GM15510 (cell line): ENCODE measurements around the gene KLHL8.

ENCODE experiments used
- POLR2A ChIP-seq: IDR thresholded peaks from 3 replicates; pipeline ENCODE4 v1.6.1; 2011; ENCODE audit warnings: borderline replicate concordance; ENCODE audit not compliant: insufficient read length; ENCODE audit errors: extremely low read depth

The KLHL8 gene

GRCh38 chr4:87220094-87220822 lies at the start of gene KLHL8:
Gene KLHL8 (minus strand): TSS chr4:87220618. CDS start chr4:87195539, 25,079 bp downstream.
- TF ChIP-seq POLR2A, result peak; percentile 97

DNA sequence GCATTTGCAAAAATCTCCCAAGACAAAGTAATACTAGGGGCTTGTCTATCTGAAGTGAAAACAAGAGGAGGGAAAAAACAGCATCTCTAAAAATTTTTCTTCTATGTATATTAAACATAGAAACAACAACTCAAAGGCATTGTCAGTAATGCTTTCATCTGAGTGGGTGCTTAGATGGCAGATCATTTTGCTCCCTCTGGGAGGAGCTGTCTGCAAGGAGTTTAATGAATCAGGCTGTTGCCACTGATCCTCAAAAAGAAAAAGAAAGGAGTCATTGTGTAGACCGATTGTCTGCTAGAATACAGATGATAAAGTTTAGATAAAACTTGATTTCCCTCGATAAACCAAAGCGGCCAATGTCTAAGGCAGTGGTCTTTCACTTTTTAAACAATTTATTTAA lies 49.7 kb upstream of the KLHL8 start:
- TF ChIP-seq POLR2A, result no peak

DNA sequence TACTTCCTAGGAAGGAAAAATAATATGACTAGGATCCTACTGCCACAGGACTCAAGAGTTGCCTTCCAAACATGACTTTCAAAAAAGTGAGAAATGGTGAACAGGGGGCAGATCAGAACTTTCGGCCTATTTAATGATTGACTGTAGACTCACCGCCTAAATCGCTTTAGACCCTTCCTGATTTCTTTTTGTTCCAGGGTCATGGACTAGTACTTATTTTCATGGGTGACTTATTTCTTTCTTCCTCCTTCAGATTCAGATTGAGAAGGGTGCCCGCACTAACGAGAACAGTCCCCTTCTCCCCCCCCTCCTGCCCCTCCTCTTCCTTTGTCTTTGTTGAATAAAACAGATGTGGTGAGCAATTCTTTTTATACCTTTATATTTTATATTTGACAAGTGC lies 48.0 kb upstream of the KLHL8 start:
- no peak for TF ChIP-seq POLR2A

- TF ChIP-seq POLR2A, result no peak
Observed at GRCh38 chr4:87266986-87267385, 46.6 kb upstream of the KLHL8 start.

- no peak for TF ChIP-seq POLR2A
Observed at GRCh38 chr4:87262886-87263285, 42.5 kb upstream of the KLHL8 start.

- no peak for TF ChIP-seq POLR2A
Observed at GRCh38 chr4:87260477-87260876, 40.1 kb upstream of the KLHL8 start.

DNA sequence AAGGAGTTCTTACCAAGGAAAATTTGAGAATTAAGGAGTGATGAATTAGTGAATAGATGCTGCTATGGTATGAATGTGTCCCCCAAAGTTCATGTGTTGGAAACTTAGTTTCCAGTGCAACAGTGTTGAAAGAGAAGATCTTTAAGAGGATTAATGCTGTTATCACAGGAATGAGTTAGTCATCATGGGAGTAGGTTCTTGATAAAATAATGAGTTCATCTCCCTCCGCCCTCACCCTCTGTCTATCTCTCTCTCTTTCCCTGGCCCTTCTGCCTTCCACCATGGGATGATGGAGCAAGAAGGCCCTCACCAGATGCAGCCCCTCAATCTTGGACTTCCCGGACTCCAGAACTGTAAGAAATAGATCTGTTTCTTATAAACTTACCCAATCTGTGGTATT lies 38.3 kb upstream of the KLHL8 start:
- no peak for TF ChIP-seq POLR2A

GRCh38 chr4:87257523-87257922 lies 37.1 kb upstream of the KLHL8 start:
- no peak for TF ChIP-seq POLR2A

- TF ChIP-seq POLR2A, result no peak
Observed at GRCh38 chr4:87255755-87256154, 35.3 kb upstream of the KLHL8 start.

DNA sequence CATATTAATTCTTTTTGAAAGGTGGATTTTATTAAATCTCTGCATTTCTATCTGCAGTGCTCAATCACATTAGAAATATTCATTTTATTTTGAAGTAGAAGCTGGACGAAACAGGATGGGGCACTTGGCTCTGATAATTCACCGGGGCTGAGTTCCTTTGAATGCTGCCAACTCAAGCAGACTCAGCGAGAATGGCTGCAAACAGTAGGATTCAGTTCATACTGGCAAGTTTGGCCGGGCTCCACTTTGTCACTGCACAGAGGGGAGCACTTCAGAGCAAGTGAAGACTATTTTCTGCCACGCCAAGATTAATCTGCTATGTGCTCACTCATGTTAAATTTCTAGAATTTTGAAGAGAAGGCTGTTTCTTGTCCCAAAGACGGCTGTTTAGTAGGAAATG lies 30.7 kb upstream of the KLHL8 start:
- no peak for TF ChIP-seq POLR2A

DNA sequence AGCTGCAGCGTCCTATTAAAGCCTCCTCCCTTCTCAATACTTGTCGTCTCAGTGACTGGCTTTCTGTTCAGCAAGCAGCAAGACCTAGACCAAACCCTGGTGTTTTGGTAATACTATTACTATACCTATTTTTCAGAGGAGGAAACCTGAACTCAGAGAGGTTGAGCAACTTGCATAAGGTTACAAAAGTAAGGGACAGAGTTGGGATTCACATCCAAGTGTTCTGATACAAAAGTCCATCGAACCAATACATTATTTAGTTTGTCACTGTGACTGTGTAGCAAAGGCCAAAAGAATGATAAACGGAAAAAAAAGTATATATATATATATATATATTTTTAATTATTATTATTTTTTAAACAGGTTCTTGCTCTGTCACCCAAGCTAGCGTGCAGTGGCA lies 29.9 kb upstream of the KLHL8 start:
- no peak for TF ChIP-seq POLR2A

- TF ChIP-seq POLR2A, result no peak
Observed at GRCh38 chr4:87249332-87250019, 29.1 kb upstream of the KLHL8 start.

DNA sequence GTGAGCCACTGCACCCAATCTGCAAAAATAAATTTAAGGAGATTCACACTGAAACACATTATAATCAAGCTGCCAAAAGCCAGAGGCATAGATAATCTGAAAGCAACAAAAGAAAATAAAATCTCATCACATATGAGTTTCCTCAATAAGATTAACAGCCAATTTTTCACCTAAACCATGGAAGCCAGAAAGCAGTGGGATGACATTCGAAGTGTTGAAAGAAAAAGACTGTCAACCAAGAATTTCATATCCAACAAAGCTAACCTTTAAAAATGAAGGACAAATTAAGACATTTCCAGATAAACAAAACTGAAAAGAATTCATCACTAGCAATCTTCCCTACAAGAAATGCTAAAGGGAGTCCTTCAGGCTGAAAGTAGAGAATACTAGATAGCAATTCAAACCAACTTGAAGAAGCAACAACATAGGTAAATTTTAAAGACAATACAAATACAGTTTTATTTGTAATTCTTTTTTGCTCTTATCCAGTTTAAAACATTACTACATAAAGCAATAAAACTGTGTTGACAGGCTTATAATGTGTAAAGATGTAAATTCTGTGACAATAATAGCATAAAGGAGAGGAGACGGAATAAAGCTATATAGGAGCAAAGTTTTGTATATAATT lies 23.1 kb upstream of the KLHL8 start:
- no peak for TF ChIP-seq POLR2A

- TF ChIP-seq POLR2A, result no peak
Observed at GRCh38 chr4:87241336-87241735, 20.9 kb upstream of the KLHL8 start.

GRCh38 chr4:87240341-87240740 lies 19.9 kb upstream of the KLHL8 start:
- no peak for TF ChIP-seq POLR2A

GRCh38 chr4:87239821-87240220 lies 19.4 kb upstream of the KLHL8 start:
- TF ChIP-seq POLR2A, result no peak
